K562 (cell line): ENCODE results near the gene NDST1. TPM values are rescaled to one million over a fixed set of nuclear protein-coding genes. Genes with fewer than 3 reads are reported as not detected.

Experiments used
- BHLHE40 ChIP-seq: IDR thresholded peaks from 2 replicates; pipeline ENCODE4 v1.6.1; 2011; ENCODE audit warnings: low read length, improper control_type of control experiment
- FOXK2 ChIP-seq, 2 experiments: fragments of 450-650 bp; IDR thresholded peaks in 1 of 2; conservative IDR thresholded peaks in 1 of 2; 2 replicates each; pipeline ENCODE4 v1.6.1; 2016; ENCODE audit warnings: low read depth in 2 of 2, mild to moderate bottlenecking in 1 of 2
- GTF2A2 ChIP-seq: IDR thresholded peaks from 2 replicates; pipeline ENCODE4 v1.6.1; 2016; ENCODE audit warnings: mild to moderate bottlenecking, missing genetic modification characterization, missing compliant biosample characterization
- MCM5 ChIP-seq: fragments of 450-650 bp; IDR thresholded peaks from 2 replicates; pipeline ENCODE4 v1.6.1; 2016; ENCODE audit warnings: low read depth
- ZNF134 ChIP-seq: fragments of 250-450 bp; sonication (Bioruptor Pico); conservative IDR thresholded peaks from 2 replicates; pipeline ENCODE4 v1.4.0; 2020
- ZNF561 ChIP-seq: fragments of 450-650 bp; formaldehyde crosslinking; conservative IDR thresholded peaks from 2 replicates; pipeline ENCODE4 v1.4.0; 2020; ENCODE audit warnings: mild to moderate bottlenecking, moderate library complexity
- polyA plus RNA-seq, 8 experiments: library from polyadenylated mRNA; depleted of rRNA in 4 of 8; stranded (reverse) in 5 of 8; unstranded in 3 of 8; fragments of >200 nt; fragmentation: Nextera tagmentation in 2 of 8; fragmentation: Illumina TruSeq in 1 of 8; extraction: Ambion mirVana in 2 of 8; extraction: Trizol in 1 of 8; gene quantifications; 2 replicates each; pipeline versions ENCODE4 v1.2.1 to v1.2.3, GENCODE V29; 2011 to 2014; ENCODE audit warnings: inconsistent platforms in 1 of 8, missing spikeins in 1 of 8
- total RNA-seq, 7 experiments: library from RNA; depleted of rRNA in 6 of 7; stranded (reverse); fragments of >200 nt in 6 of 7; fragmentation: Illumina TruSeq in 2 of 7; extraction: Trizol in 2 of 7; gene quantifications; 2 replicates each; pipeline versions ENCODE4 v1.2.1 to v1.2.3, GENCODE V29; 2011 to 2021; ENCODE audit warnings: low replicate concordance in 1 of 7
- TF ChIP-seq, protein P1 (sequence below), 2 experiments: IDR thresholded peaks; 2 replicates each; pipeline ENCODE4 v1.6.1; 2011; ENCODE audit warnings: borderline replicate concordance in 1 of 2, control low read depth in 1 of 2, low read depth in 1 of 2, low read length in 1 of 2, mild to moderate bottlenecking in 1 of 2, mixed read lengths in 1 of 2, moderate library complexity in 1 of 2; ENCODE audit not compliant: insufficient read depth in 1 of 2, insufficient read length in 1 of 2, poor library complexity in 1 of 2, severe bottlenecking in 1 of 2; ENCODE audit errors: extremely low read depth in 1 of 2
- TF ChIP-seq, protein P2 (sequence below), 3 experiments: fragments of 200-800 bp in 1 of 3; sonication (Bioruptor generic) in 1 of 3; sonication (generic) in 1 of 3; formaldehyde crosslinking in 1 of 3; IDR thresholded peaks; 2 replicates each; pipeline versions ENCODE4 v1.6.1 to v1.8.0; 2016 to 2022; ENCODE audit warnings: mild to moderate bottlenecking in 2 of 3, missing compliant biosample characterization in 2 of 3, missing genetic modification characterization in 2 of 3, missing genetic modification reagents in 1 of 3

The NDST1 gene
- total and polyA plus RNA-seq, 9 of the 15 experiments (the other 6 are each of a cell fraction or from before 2014, with no cell fraction given): 0.38 to 47.9 (median 9.9) TPM

DNA sequence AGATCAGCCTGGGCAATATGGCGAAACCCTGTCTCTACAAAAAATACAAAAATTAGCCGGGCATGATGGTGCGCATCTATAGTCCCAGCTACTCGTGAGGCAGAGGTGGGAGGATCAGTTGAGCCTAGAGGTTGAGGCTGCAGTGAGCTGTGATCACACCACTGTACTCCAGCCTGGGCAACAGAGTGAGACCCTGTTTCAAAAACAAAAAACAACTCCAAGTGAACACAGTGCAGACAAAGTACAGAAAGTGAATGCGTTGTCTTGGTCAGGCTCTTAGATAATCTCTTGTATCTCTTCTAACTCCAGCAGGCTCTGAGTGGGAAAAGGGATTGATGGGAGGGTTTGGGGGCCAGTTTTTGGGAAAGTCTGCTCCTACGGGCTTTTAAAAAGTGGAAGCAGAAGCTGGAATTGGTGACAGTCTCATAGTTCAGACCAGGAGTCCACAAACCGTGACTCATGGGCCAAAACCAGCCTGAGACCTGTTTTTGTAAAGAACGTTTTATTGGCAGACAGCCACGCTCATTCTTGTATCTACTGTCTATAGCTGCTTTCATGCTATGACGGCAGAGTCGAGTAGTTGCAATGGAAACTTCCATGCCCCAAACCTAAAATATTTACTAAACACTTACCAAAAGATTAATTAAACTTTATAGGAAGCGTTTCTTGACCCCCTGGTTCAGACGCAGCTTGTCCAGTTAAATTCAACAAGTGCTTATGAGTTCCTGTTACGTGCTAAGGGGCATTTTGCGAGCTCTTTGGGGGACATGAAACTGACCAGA is 32.9 kb downstream of the NDST1 start (continued):
- TF ChIP-seq GTF2A2: no peak
- TF ChIP-seq, protein P1, sequence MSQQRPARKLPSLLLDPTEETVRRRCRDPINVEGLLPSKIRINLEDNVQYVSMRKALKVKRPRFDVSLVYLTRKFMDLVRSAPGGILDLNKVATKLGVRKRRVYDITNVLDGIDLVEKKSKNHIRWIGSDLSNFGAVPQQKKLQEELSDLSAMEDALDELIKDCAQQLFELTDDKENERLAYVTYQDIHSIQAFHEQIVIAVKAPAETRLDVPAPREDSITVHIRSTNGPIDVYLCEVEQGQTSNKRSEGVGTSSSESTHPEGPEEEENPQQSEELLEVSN (IDR thresholded peaks at IDR 0.05; ENCODE audit: borderline replicate concordance in 1 of 2, extremely low read depth in 1 of 2, insufficient read depth in 1 of 2, insufficient read length in 1 of 2, low read depth in 1 of 2, low read length in 1 of 2, poor library complexity in 1 of 2, severe bottlenecking in 1 of 2): no peak
- TF ChIP-seq FOXK2 (conservative IDR thresholded peaks at IDR 0.05 in 1 of 2, IDR thresholded peaks at IDR 0.05 in 1 of 2; ENCODE audit: low read depth in 2 of 2): no peak
- TF ChIP-seq, protein P2, sequence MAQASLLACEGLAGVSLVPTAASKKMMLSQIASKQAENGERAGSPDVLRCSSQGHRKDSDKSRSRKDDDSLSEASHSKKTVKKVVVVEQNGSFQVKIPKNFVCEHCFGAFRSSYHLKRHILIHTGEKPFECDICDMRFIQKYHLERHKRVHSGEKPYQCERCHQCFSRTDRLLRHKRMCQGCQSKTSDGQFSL (CRISPR knock-in tag; IDR thresholded peaks at IDR 0.05): no peak
- TF ChIP-seq, protein P2 (tag; IDR thresholded peaks at IDR 0.05): no peak
- no peak for TF ChIP-seq ZNF561 (CRISPR knock-in tag)
- no peak for TF ChIP-seq ZNF134 (CRISPR knock-in tag)
- no peak for TF ChIP-seq MCM5
- no peak for TF ChIP-seq BHLHE40
